ENCODE measurements around the gene PARD3.
A peak's percentile ranks its signal among the peaks of the same experiment; 100 is the strongest.
"Not testable (repeated sequence)": the region's sequence is repeated elsewhere in the genome, so short reads cannot be mapped to it uniquely, and the experiment has no call there.

The PARD3 gene

GRCh38 chr10:34280599-34281374, 534.3 kb downstream of the PARD3 start:
- no peak for DNase-seq

- DNase-seq: no peak
Observed at GRCh38 chr10:34275626-34276130, 539.4 kb downstream of the PARD3 start.

DNA sequence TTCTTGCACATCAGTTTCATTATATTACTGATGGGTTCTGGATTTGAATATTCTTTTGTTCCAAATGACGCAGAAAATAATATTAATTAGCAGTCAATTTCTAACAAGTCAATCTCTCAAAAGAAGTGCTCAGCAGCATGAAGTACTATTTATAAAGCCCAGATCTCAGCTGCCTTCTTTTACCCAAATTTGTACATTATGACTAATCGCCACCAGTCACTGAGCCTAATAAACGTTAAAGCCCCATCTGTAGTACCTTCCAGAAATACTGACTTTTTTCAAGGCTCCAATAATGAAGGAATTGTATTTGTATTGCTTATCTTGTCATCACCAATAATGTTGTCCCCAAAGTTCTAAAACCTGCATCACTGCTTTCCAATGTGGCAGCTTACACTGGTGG, 540.2 kb downstream of the PARD3 start:
- no peak for DNase-seq

GRCh38 chr10:34273340-34273739, 541.8 kb downstream of the PARD3 start:
- DNase-seq: no peak

GRCh38 chr10:34272316-34272715, 542.8 kb downstream of the PARD3 start:
- DNase-seq: no peak

DNA sequence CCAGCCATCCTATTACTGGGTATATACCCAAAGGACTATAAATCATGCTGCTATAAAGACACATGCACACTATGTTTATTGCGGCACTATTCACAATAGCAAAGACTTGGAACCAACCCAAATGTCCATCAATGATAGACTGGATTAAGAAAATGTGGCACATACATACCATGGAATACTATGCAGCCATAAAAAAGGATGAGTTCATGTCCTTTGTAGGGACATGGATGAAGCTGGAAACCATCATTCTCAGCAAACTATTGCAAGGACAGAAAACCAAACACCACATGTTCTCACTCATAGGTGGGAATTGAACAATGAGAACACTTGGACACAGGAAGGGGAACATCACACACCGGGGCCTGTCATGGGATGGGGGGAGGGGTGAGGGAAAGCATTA, 546.7 kb downstream of the PARD3 start:
- DNase-seq: not testable (repeated sequence)

GRCh38 chr10:34262985-34263384, 552.1 kb downstream of the PARD3 start:
- no peak for DNase-seq

DNA sequence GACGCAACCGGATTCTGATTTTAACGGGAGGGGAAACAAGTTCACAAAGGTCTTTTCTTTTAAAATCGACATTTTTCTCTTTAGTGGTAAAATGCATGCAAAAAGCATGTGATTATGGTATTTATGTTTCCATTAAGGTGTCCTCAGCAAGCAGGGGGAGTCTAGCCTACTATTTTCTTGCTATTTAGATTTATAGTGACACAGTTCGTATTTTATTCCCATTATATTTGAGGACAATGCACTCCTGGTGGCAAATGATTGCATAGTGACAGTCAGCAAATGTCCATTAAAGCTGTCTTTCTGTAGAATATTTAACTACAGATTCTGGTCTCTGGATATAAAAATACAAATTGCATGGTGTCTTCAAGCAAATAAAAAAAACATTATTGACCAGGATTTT, 554.2 kb downstream of the PARD3 start:
- DNase-seq: no peak

DNA sequence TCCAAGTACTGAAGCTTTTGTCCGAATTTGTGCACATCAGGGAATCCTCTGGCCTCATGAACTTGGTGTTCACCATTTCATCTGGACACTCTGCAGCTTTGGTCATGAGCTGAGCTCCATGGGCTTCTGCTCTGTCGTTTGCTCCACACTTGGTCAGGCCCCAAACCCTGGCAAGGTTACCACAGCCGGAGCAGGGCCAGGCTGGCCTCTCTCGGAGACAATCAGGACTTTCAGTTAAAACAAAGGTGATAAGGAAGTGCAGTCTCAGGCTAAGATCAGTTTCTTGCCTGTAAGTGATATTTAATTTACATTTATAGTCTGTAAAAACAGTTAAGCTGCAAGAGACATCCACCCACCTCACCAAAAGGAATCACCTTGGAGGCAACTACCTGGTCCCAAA, 558.9 kb downstream of the PARD3 start:
- DNase-seq: no peak

DNA sequence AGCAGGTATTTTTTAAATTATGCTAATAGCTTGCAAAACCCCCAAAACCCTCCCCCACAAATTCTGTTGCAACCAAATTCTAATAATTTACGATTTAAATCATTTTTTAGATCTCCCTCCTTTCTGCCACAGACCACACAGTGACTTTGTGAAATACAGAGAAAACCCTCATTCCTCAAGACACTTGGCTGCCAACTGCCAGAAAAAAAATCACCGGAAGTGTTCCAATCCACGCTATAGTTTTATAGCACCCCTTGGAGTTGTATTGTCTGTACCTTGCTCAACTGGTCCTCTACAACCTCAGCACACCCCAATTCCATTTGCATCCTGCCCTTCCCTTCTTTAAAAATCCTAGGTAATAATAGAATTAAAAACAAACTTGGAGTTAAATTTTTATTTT, 560.1 kb downstream of the PARD3 start:
- DNase-seq: no peak

DNA sequence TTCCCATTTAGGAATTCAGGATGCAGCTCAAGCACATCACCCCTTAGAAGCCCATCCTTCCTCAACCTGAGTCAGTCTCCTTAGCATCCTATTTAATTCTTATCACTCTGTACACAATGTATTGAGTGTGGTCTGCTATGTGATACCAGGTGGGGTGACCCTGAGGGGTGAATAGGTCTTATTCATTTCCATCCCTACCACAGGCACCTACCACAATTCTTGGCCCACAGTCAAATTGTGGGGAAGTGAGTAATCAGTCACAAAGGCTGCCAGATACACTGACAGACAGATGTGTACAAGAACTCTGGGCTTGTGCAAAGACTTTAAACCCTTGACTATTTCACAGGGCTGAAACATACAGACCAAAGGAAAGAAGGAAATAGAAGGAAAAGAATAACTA, 560.5 kb downstream of the PARD3 start:
- no peak for DNase-seq

GRCh38 chr10:34252111-34252510, 563.0 kb downstream of the PARD3 start:
- no peak for DNase-seq

- no peak for DNase-seq
Observed at GRCh38 chr10:34251177-34251576, 563.9 kb downstream of the PARD3 start.

DNA sequence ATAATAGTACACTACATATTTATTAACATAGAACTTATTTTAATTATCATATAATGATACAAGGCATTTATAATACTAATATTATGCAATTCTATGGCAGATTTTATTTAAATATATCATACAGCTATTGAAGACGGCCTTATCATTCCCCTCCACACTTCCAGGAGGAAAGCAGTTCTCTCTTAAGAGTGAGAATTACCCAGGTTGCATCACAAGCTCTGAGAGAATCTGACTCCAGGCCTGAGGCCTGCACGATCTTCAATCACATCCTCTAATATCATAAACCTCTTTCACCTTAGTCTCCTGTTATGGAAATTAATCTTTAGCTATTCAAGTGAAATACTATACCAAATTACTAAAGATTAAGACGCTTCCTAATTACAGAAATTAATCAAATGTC, 564.4 kb downstream of the PARD3 start:
- no peak for DNase-seq

GRCh38 chr10:34249634-34250033, 565.5 kb downstream of the PARD3 start:
- peak in 1 of 2 experiments; percentile 2 for DNase-seq

GRCh38 chr10:34247560-34247959, 567.5 kb downstream of the PARD3 start:
- no peak for DNase-seq

- DNase-seq: no peak
Observed at GRCh38 chr10:34244756-34245484, 570.2 kb downstream of the PARD3 start.

GRCh38 chr10:34241226-34242000, 573.7 kb downstream of the PARD3 start:
- peak in 1 of 2 experiments; percentile 10 for DNase-seq

- no peak for DNase-seq
Observed at GRCh38 chr10:34240039-34240438, 575.1 kb downstream of the PARD3 start.

- no peak for DNase-seq
Observed at GRCh38 chr10:34237898-34238455, 577.1 kb downstream of the PARD3 start.

GRCh38 chr10:34236931-34237330, 578.2 kb downstream of the PARD3 start:
- DNase-seq: peak; percentile 20 to 75

DNA sequence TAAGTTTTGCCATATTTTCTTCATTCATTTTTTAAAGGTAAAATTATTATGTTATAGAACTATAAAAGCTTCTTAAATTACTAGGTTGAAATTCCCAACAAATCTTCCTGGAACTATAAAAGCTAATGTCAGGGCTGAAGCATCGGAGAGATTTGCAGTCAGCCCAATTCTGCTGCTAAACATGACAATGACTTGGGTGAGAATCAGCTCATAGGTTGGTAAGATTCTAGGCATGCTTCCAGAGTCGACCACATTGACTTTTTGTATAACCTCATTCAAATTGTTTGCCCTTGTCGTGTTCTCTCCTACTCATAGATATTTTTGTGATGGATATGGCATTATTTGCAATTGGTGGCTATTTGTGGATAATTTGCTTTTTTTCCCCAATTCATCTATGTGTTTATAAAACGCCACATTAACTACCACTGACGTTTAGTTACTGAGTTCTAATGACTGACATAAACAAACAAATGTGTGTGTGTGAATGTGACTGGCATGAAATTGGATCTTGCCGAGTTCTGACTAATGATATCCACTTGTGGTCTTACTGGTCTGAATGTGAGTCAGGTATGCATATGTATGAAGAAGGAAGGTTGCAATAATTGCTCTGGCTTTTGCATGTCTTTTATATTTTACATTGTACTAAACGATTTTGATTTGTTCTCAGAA, 579.8 kb downstream of the PARD3 start:
- DNase-seq: no peak

- DNase-seq: no peak
Observed at GRCh38 chr10:34232481-34232880, 582.6 kb downstream of the PARD3 start.
